ENCODE measurements around the gene SEMA3D.

DNA sequence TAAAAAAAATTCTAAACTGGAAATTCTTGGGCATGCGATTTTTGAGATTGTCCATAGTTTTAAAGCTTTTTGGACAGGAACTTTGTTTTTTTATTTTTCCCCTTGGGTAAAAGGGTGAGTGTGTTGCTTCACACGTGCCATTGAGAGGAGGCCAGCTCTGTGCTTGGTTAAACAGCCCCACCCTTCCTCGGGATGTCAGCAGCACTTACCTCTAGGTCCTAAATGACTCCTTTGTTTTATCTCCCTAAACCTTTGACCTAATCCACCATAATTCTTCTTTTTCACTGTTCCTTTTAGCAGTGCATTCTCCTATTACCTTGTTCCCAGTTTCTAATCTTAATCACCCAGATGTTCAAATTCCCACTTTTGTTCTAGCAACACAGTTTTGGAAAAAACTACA lies 83.5 kb downstream of the SEMA3D start:
- no peak for TF ChIP-seq ZFP36 (IDR thresholded peaks at IDR 0.05; ENCODE audit: borderline replicate concordance, partially characterized antibody)
- TF ChIP-seq, protein P1, sequence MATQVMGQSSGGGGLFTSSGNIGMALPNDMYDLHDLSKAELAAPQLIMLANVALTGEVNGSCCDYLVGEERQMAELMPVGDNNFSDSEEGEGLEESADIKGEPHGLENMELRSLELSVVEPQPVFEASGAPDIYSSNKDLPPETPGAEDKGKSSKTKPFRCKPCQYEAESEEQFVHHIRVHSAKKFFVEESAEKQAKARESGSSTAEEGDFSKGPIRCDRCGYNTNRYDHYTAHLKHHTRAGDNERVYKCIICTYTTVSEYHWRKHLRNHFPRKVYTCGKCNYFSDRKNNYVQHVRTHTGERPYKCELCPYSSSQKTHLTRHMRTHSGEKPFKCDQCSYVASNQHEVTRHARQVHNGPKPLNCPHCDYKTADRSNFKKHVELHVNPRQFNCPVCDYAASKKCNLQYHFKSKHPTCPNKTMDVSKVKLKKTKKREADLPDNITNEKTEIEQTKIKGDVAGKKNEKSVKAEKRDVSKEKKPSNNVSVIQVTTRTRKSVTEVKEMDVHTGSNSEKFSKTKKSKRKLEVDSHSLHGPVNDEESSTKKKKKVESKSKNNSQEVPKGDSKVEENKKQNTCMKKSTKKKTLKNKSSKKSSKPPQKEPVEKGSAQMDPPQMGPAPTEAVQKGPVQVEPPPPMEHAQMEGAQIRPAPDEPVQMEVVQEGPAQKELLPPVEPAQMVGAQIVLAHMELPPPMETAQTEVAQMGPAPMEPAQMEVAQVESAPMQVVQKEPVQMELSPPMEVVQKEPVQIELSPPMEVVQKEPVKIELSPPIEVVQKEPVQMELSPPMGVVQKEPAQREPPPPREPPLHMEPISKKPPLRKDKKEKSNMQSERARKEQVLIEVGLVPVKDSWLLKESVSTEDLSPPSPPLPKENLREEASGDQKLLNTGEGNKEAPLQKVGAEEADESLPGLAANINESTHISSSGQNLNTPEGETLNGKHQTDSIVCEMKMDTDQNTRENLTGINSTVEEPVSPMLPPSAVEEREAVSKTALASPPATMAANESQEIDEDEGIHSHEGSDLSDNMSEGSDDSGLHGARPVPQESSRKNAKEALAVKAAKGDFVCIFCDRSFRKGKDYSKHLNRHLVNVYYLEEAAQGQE (IDR thresholded peaks at IDR 0.05), result no peak
- TF ChIP-seq, protein P2, sequence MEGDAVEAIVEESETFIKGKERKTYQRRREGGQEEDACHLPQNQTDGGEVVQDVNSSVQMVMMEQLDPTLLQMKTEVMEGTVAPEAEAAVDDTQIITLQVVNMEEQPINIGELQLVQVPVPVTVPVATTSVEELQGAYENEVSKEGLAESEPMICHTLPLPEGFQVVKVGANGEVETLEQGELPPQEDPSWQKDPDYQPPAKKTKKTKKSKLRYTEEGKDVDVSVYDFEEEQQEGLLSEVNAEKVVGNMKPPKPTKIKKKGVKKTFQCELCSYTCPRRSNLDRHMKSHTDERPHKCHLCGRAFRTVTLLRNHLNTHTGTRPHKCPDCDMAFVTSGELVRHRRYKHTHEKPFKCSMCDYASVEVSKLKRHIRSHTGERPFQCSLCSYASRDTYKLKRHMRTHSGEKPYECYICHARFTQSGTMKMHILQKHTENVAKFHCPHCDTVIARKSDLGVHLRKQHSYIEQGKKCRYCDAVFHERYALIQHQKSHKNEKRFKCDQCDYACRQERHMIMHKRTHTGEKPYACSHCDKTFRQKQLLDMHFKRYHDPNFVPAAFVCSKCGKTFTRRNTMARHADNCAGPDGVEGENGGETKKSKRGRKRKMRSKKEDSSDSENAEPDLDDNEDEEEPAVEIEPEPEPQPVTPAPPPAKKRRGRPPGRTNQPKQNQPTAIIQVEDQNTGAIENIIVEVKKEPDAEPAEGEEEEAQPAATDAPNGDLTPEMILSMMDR (IDR thresholded peaks at IDR 0.05), result no peak
- TF ChIP-seq POLR2A (IDR thresholded peaks at IDR 0.05; ENCODE audit: low read length), result no peak
- no peak for TF ChIP-seq KDM1A (IDR thresholded peaks at IDR 0.05; ENCODE audit: low read depth)
- no peak for TF ChIP-seq GATA3 (IDR thresholded peaks at IDR 0.05; ENCODE audit: borderline replicate concordance)
- TF ChIP-seq, protein P3, sequence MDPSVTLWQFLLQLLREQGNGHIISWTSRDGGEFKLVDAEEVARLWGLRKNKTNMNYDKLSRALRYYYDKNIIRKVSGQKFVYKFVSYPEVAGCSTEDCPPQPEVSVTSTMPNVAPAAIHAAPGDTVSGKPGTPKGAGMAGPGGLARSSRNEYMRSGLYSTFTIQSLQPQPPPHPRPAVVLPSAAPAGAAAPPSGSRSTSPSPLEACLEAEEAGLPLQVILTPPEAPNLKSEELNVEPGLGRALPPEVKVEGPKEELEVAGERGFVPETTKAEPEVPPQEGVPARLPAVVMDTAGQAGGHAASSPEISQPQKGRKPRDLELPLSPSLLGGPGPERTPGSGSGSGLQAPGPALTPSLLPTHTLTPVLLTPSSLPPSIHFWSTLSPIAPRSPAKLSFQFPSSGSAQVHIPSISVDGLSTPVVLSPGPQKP (IDR thresholded peaks at IDR 0.05; ENCODE audit: low read depth, low read length), result no peak
- TF ChIP-seq EP300 (IDR thresholded peaks at IDR 0.05), result no peak
- no peak for TF ChIP-seq KDM5A (IDR thresholded peaks at IDR 0.05)
- no peak for TF ChIP-seq RFX5 (IDR thresholded peaks at IDR 0.05)
- TF ChIP-seq CBX8 (IDR thresholded peaks at IDR 0.05), result no peak
